ENCODE data around the gene CHAD. TPM values are rescaled to one million over a fixed set of nuclear protein-coding genes. Genes with fewer than 3 reads are reported as not detected.
"Not testable (repeated sequence)": the region's sequence is repeated elsewhere in the genome, so short reads cannot be mapped to it uniquely, and the experiment has no call there.

Gene CHAD
- polyA plus RNA-seq, 3 donors = 0.54 to 5.6 TPM; not detected in 1

DNA sequence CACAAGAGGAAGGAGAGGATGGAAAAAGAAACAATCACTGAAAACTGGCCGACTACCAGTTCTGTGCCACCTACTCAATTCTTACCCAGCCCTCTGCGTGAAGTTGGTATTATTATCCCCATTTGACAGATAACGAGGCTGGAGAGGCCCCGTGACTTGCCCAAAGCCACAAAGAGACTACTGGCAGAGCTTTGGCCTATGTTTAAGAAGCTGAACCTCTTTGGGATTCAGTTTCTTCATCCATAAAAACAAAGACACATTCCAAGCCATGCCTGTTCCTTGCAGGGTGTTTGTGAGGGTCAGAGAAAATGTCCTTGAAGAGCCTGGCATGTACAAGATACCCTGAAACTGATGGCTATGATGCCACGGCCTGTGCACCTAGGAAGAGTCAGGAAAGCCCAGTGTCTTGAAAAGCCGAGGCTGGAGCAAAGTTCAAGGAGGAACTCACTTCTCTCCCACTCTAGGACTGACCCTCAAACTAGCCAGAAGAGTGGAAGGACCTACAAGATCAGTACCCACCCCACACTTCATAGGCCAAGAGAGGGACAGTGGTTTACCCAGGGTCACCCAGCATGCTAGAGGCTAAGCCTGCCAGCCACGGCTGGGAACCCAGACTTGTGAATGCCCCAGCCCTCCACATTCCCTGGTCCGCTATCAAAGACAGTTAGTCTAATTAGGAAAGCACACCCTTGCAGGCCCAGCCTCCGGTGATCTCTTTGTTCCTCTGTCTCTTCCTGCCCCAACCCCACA, 44.3 kb downstream of the CHAD start:
- no peak overlapping the region for H3K27ac ChIP-seq (ENCODE audit: low read depth, low read length)
- 67 to 81% (median 77%) methylated on average over 9 of the region's 9 CpGs for WGBS, 3 donors

- 31 to 35% (median 33%) methylated on average over 6 of the region's 6 CpGs for WGBS, 3 donors
- no peak overlapping the region for H3K27ac ChIP-seq (ENCODE audit: low read depth, low read length)
These were observed 45.0 kb downstream of the CHAD start for GRCh38 chr17:50423553-50424159.

DNA sequence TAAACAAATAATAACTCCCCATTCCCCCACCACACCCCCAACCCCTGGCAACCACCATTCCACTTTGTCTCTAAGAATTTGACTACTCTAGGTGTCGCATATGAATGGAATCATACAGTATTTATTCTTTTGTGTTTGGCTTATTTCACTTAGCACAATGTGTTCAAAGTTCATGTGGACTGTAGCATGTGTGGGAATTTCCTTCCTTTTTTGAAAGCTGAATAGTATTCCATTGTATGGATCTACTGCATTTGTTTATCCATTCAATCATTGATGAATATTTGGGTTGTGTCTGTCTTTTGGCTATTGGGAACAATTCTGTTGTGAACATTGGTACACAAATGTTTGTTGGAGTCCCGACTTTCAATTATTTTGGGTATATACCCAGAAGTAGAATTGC, 45.9 kb downstream of the CHAD start:
- no peak overlapping the region for H3K27ac ChIP-seq (ENCODE audit: low read depth, low read length)
- 75 to 96% (median 89%) methylated on average over 2 of the region's 2 CpGs for WGBS, 3 donors

DNA sequence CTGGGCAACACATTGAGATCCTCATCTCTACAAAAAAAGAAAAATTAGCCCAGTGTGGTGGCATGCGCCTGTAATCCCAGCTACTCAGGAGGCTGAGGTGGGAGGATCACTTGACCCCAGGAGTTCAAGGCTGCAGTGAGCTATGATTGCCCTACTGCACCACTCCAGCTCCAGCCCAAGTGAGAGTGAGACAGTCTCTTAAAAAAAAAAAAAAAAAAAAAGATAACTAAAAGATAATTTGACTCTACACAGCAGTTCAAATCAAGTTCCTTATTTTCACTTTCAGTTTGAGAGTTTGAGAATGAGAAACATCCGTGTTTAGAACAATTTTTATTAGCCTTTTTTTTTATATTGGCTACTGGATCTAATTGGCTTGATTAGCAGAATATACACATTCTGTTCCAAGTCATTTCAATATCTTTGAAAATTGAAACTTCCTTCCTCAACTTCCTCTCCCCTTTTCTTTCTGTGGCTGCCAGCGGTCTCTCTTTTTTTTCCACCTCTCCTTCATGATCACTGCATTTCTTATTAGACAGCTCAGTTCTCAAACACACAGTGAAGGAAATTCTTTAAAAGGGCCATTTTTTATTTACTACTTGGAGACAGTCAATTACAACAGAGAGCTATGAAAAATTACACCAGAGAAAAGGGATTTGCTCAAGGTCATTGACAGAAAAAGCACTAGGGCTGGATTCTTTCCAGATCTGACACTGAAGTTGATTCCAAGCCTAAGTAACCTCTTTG, 47.2 kb downstream of the CHAD start:
- WGBS, 3 donors = 28 to 33% (median 30%) methylated on average over 3 of the region's 3 CpGs
- no peak overlapping the region for H3K27ac ChIP-seq (ENCODE audit: low read depth, low read length)

DNA sequence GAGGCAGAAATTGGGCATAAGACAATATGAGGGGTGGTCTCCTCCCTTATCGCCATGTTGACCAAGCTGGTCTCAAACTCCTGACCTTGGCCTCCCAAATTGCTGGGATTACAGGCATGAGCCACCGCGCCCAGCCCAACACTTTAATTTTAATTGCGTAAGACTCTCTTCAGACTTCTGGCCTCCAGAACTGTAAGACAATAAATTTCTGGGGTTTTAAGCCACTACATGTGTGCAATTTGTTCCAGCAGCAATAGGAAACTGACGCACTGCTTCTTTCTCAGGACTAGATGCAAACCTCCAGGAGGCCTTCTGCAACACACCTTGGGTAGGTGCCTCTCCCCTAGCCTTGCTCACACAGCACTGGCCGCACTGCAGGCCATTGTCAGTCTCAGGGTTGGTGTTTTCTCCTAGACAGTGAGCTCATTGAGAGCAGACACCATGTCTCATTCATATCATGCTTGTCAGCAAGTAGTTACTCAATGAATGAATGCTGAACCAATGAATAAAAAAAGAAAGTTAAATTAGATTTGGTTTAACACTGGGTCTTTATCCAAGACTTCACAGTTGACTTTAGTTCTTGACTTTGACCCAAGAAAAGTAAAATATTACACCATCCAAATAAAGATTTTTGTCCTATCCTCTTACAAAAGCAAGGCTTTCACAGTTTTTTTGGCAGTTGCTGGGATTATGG, 48.1 kb downstream of the CHAD start:
- H3K27ac ChIP-seq (ENCODE audit: low read depth, low read length) = no peak overlapping the region
- 70 to 87% (median 80%) methylated on average over 6 of the region's 6 CpGs for WGBS, 3 donors

DNA sequence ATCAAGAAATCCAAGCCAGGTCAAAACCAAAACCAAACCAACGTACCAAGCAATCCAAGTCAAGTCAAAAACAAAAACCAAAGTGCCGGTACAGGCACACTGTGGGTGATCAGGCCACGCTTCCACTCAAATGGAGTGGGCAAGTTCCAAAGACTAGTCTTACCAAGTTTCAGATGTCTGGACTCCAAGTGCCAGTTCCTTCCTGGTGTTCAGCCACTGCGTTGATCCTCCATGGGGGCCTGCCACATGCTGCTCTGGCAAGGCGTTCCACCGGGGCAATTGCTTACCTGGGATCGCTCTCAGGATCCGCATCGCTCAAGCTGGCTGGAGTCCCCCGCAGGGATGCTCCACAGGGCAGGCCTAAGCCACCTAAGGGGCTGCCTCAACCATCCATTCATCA, 49.1 kb downstream of the CHAD start:
- WGBS, 3 donors = 97 to 99% (median 98%) methylated on average over 10 of the region's 10 CpGs
- not testable (repeated sequence) for H3K27ac ChIP-seq (ENCODE audit: low read depth, low read length)

GRCh38 chr17:50414808-50415207, 53.9 kb downstream of the CHAD start:
- no peak overlapping the region for H3K27ac ChIP-seq (ENCODE audit: low read depth, low read length)
- 78 to 83% (median 81%) methylated on average over 3 of the region's 3 CpGs for WGBS, 3 donors

Other genes starting within 250 kb of the CHAD start
- 1 to 10 TPM in 1 of 3 donors, under 1 TPM in 1, not detected in 1; 0.59 to 1.4 TPM for gene TMEM92, start 194.4 kb downstream of the CHAD start, polyA plus RNA-seq
- 10 to 100 TPM in 1 of 3 donors, 1 to 10 TPM in 2; 7.9 to 11.6 (median 9.0) TPM for gene XYLT2, start 122.8 kb downstream of the CHAD start, polyA plus RNA-seq
- gene MRPL27, start 95.7 kb downstream of the CHAD start, polyA plus RNA-seq = 100 to 1,000 TPM in 1 of 3 donors, 10 to 100 TPM in 2; 68.8 to 105 (median 99.8) TPM
- gene EME1, start 95.7 kb downstream of the CHAD start, polyA plus RNA-seq = under 1 TPM; 0.16 to 0.25 (median 0.22) TPM
- gene LRRC59, start 71.4 kb downstream of the CHAD start, polyA plus RNA-seq = 10 to 100 TPM; 57.1 to 74.7 (median 63.1) TPM
- 100 to 1,000 TPM in 1 of 3 donors, 10 to 100 TPM in 2; 15.6 to 103 (median 46.8) TPM for gene ACSF2, start 42.7 kb downstream of the CHAD start, polyA plus RNA-seq
- 10 to 100 TPM; 21.9 to 27.9 (median 25.9) TPM for gene RSAD1, start 10.0 kb upstream of the CHAD start, polyA plus RNA-seq
- gene MYCBPAP, start 39.6 kb upstream of the CHAD start, polyA plus RNA-seq = under 1 TPM; 0.09 to 0.34 (median 0.18) TPM
- 1 to 10 TPM in 2 of 3 donors, under 1 TPM in 1; 0.67 to 6.9 (median 4.0) TPM for gene EPN3, start 63.9 kb upstream of the CHAD start, polyA plus RNA-seq
- gene SPATA20, start 78.3 kb upstream of the CHAD start, polyA plus RNA-seq = 10 to 100 TPM; 15.8 to 32.7 (median 21.8) TPM
- 1 to 10 TPM in 1 of 3 donors, under 1 TPM in 2; 0.07 to 2.9 (median 0.64) TPM for gene CACNA1G, start 91.8 kb upstream of the CHAD start, polyA plus RNA-seq
- 10 to 100 TPM in 1 of 3 donors, 1 to 10 TPM in 2; 3.0 to 25.1 (median 8.1) TPM for gene ABCC3, start 166.0 kb upstream of the CHAD start, polyA plus RNA-seq
- 10 to 100 TPM in 2 of 3 donors, 1 to 10 TPM in 1; 8.2 to 37.9 (median 35.7) TPM for gene ANKRD40, start 239.0 kb upstream of the CHAD start, polyA plus RNA-seq

All from adipose tissue (tissue), 3 donors.